Measurements from ENCODE around the gene GLA. TPM values are rescaled to one million over a fixed set of nuclear protein-coding genes. Genes with fewer than 3 reads are reported as not detected.

GLA gene
- total RNA-seq, 1 experiment from 2014 or later = 46.0 TPM

Other genes starting within 250 kb of the GLA start
- gene DRP2, start 188.1 kb downstream of the GLA start, total RNA-seq (2022) = 0.09 and 0.14 TPM in 2 replicates
- not detected in 2 replicates for gene TAF7L, start 116.6 kb downstream of the GLA start, total RNA-seq (2022)
- gene TIMM8A, start 59.2 kb downstream of the GLA start, total RNA-seq (2022) = 21.6 and 23.3 TPM in 2 replicates
- not detected in 2 replicates for gene BTK, start 21.7 kb downstream of the GLA start, total RNA-seq (2022)
- 377 and 381 TPM in 2 replicates for gene RPL36A, start 16.9 kb downstream of the GLA start, total RNA-seq (2022)
- 46.1 TPM in 2 replicates for gene HNRNPH2, start 297 bp upstream of the GLA start, total RNA-seq (2022)
- 3.2 and 5.0 TPM in 2 replicates for gene ARMCX4, start 77.5 kb upstream of the GLA start, total RNA-seq (2022)
- gene ARMCX1, start 142.6 kb upstream of the GLA start, total RNA-seq (2022) = not detected in 2 replicates
- 25.8 and 27.4 TPM in 2 replicates for gene ARMCX6, start 210.1 kb upstream of the GLA start, total RNA-seq (2022)
- gene ARMCX3, start 215.2 kb upstream of the GLA start, total RNA-seq (2022) = 31.0 and 33.5 TPM in 2 replicates